MCF 10A (cell line): ENCODE data around the gene EHD3. TPM values are rescaled to one million over a fixed set of nuclear protein-coding genes. Genes with fewer than 3 reads are reported as not detected.

ENCODE experiments used
- BruUV-seq: library from RNA; stranded (reverse); fragments of 400-500 nt; replicated peaks from 2 replicates; lab custom pipeline; 2021; lab: Mats Ljungman, UMichigan
- CTCF ChIA-PET: fragments of 300-600 bp; sonication (Branson Sonifier 250); formaldehyde crosslinking; extraction: SDS; loops from one replicate; lab custom pipeline; 2021; ENCODE audit warnings: antibody characterized with exemption, inconsistent platforms; lab: Yijun Ruan, JAX
- POLR2A ChIA-PET: fragments of 300-600, 350-650 bp; sonication (Branson Sonifier 250); formaldehyde crosslinking; extraction: SDS; loops from one replicate; lab custom pipeline; 2020; ENCODE audit warnings: antibody characterized with exemption, inconsistent platforms; lab: Yijun Ruan, JAX
- DNase-seq: peaks from one replicate; pipeline ENCODE4 v3.0.0-alpha.2; 2018; ENCODE audit not compliant: unreplicated experiment
- H3K27ac Mint-ChIP-seq: one replicate; pipeline ENCODE4 v1.8.0; 2022; ENCODE audit warnings: mild to moderate bottlenecking, low read depth, mixed read lengths; ENCODE audit not compliant: unreplicated experiment
- H3K27me3 Mint-ChIP-seq: one replicate; pipeline ENCODE4 v1.8.0; 2022; ENCODE audit warnings: mixed read lengths; ENCODE audit not compliant: insufficient read depth, unreplicated experiment
- H3K36me3 Mint-ChIP-seq: one replicate; pipeline ENCODE4 v1.8.0; 2022; ENCODE audit warnings: mild to moderate bottlenecking, moderate library complexity, mixed read lengths; ENCODE audit not compliant: insufficient read depth, unreplicated experiment
- H3K4me1 Mint-ChIP-seq: one replicate; pipeline ENCODE4 v1.8.0; 2022; ENCODE audit warnings: mixed read lengths; ENCODE audit not compliant: insufficient read depth, unreplicated experiment
- H3K4me3 Mint-ChIP-seq: one replicate; pipeline ENCODE4 v1.8.0; 2022; ENCODE audit warnings: mild to moderate bottlenecking, moderate library complexity, mixed read lengths; ENCODE audit not compliant: unreplicated experiment
- H3K9me3 Mint-ChIP-seq: one replicate; pipeline ENCODE4 v1.8.0; 2022; ENCODE audit warnings: mixed read lengths; ENCODE audit not compliant: unreplicated experiment
- CTCF ChIP-seq: fragments of 200-600 bp; IDR thresholded peaks from one replicate; pipeline ENCODE4 v1.8.0; 2022; ENCODE audit warnings: antibody characterized with exemption, mild to moderate bottlenecking; ENCODE audit not compliant: unreplicated experiment
- intact Hi-C: fragments of 100-400 bp; cut with micrococcal nuclease; formaldehyde crosslinking; loops from 2 replicates; pipeline ENCODE4 v1.14.1; 2022
- total RNA-seq: library from RNA; stranded (reverse); gene quantifications from 2 replicates; pipeline ENCODE4 v1.2.3, GENCODE V29; 2022

The EHD3 gene
- total RNA-seq, 1 experiment from 2014 or later, result 0.49 TPM

- BruUV-seq, result no TSS peak
- no peak for DNase-seq
- Mint-ChIP-seq H3K4me1 (no peaks in the 10 kb centered on the region), H3K4me3 (no peak overlapping the region), H3K27me3 (no peaks in the 10 kb centered on the region), H3K9me3 (no peaks in the 10 kb centered on the region), H3K27ac (no peak overlapping the region), H3K36me3 (no peaks in the 10 kb centered on the region)
- ChIA-PET POLR2A (no interaction called here), CTCF (interaction anchor here (0.6 kb wide), 1 partner anchor 16 kb away, joined by 3 read pairs; no protein-coding TSS in a partner anchor)
- intact Hi-C loops, result no loop called here
- TF ChIP-seq CTCF, result no peak
Observed at GRCh38 chr2:31249009-31249690, 15.2 kb downstream of the EHD3 start.

GRCh38 chr2:31251018-31251417 lies 17.1 kb downstream of the EHD3 start:
- DNase-seq, result no peak
- intact Hi-C loops, result no loop called here
- no peaks in the 10 kb centered on the region for H3K36me3 Mint-ChIP-seq
- H3K9me3 Mint-ChIP-seq, result no peaks in the 10 kb centered on the region
- no peak overlapping the region for H3K27ac Mint-ChIP-seq
- CTCF ChIA-PET, result interaction anchor here (1.4 kb wide), 1 partner anchor 82 kb away, joined by 4 read pairs; no protein-coding TSS in a partner anchor
- no peak for TF ChIP-seq CTCF
- H3K4me1 Mint-ChIP-seq, result no peaks in the 10 kb centered on the region
- POLR2A ChIA-PET, result no interaction called here
- H3K27me3 Mint-ChIP-seq, result no peaks in the 10 kb centered on the region
- no peak overlapping the region for H3K4me3 Mint-ChIP-seq
- BruUV-seq, result no TSS peak

- no peak overlapping the region for H3K27ac Mint-ChIP-seq
- H3K36me3 Mint-ChIP-seq, result no peaks in the 10 kb centered on the region
- H3K4me1 Mint-ChIP-seq, result no peaks in the 10 kb centered on the region
- no peak for DNase-seq
- intact Hi-C loops, result no loop called here
- no TSS peak for BruUV-seq
- no peaks in the 10 kb centered on the region for H3K9me3 Mint-ChIP-seq
- no peak for TF ChIP-seq CTCF
- ChIA-PET CTCF (no interaction called here), POLR2A (no interaction called here)
- H3K27me3 Mint-ChIP-seq, result no peaks in the 10 kb centered on the region
- H3K4me3 Mint-ChIP-seq, result no peak overlapping the region
Observed at GRCh38 chr2:31251851-31252250, 17.9 kb downstream of the EHD3 start.

- DNase-seq, result peak; percentile 44
- Mint-ChIP-seq H3K4me1 (no peaks in the 10 kb centered on the region), H3K27ac (no peak overlapping the region), H3K4me3 (no peak overlapping the region), H3K27me3 (no peaks in the 10 kb centered on the region), H3K9me3 (no peaks in the 10 kb centered on the region), H3K36me3 (no peaks in the 10 kb centered on the region)
- CTCF ChIA-PET, result no interaction called here
- no peak for TF ChIP-seq CTCF
- intact Hi-C loops, result no loop called here
- no TSS peak for BruUV-seq
- POLR2A ChIA-PET, result no interaction called here
Observed at GRCh38 chr2:31253356-31254131, 19.6 kb downstream of the EHD3 start.
